ENCODE results near the gene RXFP4. TPM values are rescaled to one million over a fixed set of nuclear protein-coding genes. Genes with fewer than 3 reads are reported as not detected.

The RXFP4 gene
- total and polyA plus RNA-seq, 8 donors: 0.10 to 0.82 (median 0.17) TPM; not detected in 3

DNA sequence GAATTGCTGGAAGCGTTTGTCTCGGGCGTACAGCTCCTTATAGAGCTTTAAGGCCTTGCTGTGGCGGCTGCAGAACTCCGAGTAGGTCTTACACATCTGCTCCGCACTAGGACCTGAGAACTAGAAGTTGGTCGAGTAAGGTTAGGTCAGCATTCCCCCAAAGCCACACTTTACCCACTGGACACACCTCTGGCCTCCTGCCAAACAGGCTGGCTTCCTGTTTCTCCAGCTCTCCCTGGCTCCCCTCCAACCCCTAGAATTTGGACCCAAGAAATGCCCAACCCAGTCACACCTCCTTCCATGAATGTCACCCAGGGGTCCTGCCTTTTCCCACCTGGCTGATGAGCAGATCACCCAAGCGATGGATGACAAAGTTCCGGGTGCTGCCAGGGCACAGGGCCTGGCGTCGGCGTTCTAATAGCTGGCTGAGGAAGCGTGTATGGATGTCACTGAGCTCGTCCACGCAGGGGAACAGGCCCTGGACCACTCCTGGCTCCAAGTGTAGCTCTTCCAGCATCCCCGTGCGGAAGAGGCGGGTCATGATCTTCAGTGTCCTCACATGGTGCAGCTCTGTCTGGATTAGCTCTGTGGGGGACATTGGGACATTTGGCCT lies 21.3 kb downstream of the RXFP4 start:
- intact Hi-C loops (cut with DNase I): no loop called here
- H3K36me3 ChIP-seq: peaks cover 7 to 100% of the 10 kb centered on the region in 2 donors
- peak; percentile 9 for ATAC-seq
- TF ChIP-seq, protein P1, sequence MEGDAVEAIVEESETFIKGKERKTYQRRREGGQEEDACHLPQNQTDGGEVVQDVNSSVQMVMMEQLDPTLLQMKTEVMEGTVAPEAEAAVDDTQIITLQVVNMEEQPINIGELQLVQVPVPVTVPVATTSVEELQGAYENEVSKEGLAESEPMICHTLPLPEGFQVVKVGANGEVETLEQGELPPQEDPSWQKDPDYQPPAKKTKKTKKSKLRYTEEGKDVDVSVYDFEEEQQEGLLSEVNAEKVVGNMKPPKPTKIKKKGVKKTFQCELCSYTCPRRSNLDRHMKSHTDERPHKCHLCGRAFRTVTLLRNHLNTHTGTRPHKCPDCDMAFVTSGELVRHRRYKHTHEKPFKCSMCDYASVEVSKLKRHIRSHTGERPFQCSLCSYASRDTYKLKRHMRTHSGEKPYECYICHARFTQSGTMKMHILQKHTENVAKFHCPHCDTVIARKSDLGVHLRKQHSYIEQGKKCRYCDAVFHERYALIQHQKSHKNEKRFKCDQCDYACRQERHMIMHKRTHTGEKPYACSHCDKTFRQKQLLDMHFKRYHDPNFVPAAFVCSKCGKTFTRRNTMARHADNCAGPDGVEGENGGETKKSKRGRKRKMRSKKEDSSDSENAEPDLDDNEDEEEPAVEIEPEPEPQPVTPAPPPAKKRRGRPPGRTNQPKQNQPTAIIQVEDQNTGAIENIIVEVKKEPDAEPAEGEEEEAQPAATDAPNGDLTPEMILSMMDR (IDR thresholded peaks at IDR 0.05): no peak
- H3K4me1 ChIP-seq: peaks cover 26 to 73% of the 10 kb centered on the region in 2 donors
- peak overlapping the region in 1 of 2 donors; percentile 63 for H3K27ac ChIP-seq
- H3K27me3 ChIP-seq: no peaks in the 10 kb centered on the region
- DNase-seq: no peak
- H3K4me3 ChIP-seq: peak overlapping the region in 1 of 2 donors; percentile 2
- H3K9me3 ChIP-seq: no peaks in the 10 kb centered on the region

DNA sequence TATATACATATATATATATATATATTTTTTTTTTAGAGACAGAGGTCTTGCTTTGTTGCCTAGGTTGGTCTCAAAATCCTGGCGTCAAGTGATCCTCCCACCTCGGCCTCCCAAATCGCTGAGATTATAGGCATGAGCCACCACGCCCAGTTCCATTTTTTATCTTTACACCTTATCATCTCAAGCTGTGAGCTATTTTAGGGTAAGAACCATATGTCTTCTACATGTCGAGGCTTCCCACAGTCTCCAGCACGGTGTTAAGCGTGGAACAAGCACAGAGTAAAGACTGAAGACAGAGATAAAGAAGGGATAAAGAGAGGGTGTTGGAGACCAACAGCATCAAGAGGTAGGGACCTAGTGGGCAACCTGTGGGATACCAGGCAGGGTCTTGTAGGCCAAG lies 22.8 kb downstream of the RXFP4 start:
- intact Hi-C loops (cut with DNase I): no loop called here
- H3K27ac ChIP-seq: peak overlapping the region in 1 of 2 donors; percentile 96
- no peak for DNase-seq

DNA sequence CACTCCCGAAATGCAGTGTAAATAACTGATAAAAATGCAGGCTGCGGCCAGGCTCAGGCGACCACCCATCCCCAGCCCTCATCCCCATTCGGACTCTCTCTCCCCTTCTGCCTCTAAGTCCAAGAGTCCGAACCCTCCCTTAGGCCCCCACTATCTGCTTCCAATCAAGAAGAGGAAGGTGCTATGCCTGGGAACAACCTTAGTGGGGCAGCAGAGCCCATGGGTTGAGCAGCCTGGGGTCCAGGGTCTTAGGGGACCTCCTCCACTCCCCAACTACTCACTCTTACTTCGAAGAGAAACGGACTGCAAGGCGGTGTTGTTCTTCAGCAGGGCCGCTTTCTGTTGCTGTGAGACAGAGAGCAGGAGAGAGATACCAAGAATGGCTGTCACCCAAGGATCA lies 24.7 kb downstream of the RXFP4 start:
- intact Hi-C loops (cut with DNase I): no loop called here
- Histone ChIP-seq H3K4me1 (peaks cover 60 to 93% of the 10 kb centered on the region in 2 donors), H3K9me3 (no peaks in the 10 kb centered on the region), H3K36me3 (peaks cover 0 to 91% of the 10 kb centered on the region in 2 donors), H3K27ac (peak overlapping the region; percentile 71 to 96), H3K27me3 (no peaks in the 10 kb centered on the region), H3K4me3 (no peak overlapping the region)
- DNase-seq (no peak), ATAC-seq (no peak)
- TF ChIP-seq, protein P1 (IDR thresholded peaks at IDR 0.05): no peak

More for the DNA sequence above, 22.8 kb downstream of the RXFP4 start:
- H3K4me3 ChIP-seq: no peak overlapping the region
- no peak for ATAC-seq
- H3K4me1 ChIP-seq: peaks cover 41 to 88% of the 10 kb centered on the region in 2 donors
- TF ChIP-seq, protein P1 (IDR thresholded peaks at IDR 0.05): no peak
- H3K9me3 ChIP-seq: no peaks in the 10 kb centered on the region
- H3K27me3 ChIP-seq: no peaks in the 10 kb centered on the region
- peaks cover 7 to 100% of the 10 kb centered on the region in 2 donors for H3K36me3 ChIP-seq

DNA sequence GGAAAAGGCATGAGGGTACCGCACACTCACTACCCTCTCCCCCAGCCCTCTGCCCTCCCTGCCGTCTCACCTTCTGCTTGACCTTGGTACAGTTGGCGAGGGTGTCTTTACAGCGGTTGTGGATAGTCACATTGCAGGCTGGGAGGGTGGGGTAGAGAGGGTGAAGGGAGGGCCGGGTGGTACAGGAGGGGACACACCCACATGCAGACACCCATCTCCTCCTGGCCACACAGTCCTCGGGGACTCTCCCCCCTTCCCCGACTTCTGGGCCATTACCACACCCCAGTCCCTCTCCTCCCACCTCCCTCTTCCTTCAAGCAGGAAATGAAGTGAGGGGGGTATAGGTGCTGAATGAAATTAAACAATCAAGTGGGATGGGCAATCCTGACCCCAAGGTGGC lies 25.3 kb downstream of the RXFP4 start:
- no peak for ATAC-seq
- intact Hi-C loops (cut with DNase I): no loop called here

More for the DNA sequence above, 25.3 kb downstream of the RXFP4 start:
- no peak for DNase-seq
- Histone ChIP-seq H3K4me1 (peaks cover 64 to 93% of the 10 kb centered on the region in 2 donors), H3K27ac (peak overlapping the region; percentile 71 to 96), H3K36me3 (peaks cover 0 to 85% of the 10 kb centered on the region in 2 donors), H3K27me3 (no peaks in the 10 kb centered on the region), H3K9me3 (no peaks in the 10 kb centered on the region), H3K4me3 (peak overlapping the region in 1 of 2 donors; percentile 25)
- TF ChIP-seq, protein P1 (IDR thresholded peaks at IDR 0.05): no peak

All from left lung (tissue), 10 donors.